ENCODE data around the gene SHISAL1.

The SHISAL1 gene

GRCh38 chr22:44202261-44202789 is 110.4 kb downstream of the SHISAL1 start:
- DNase-seq (no peak), ATAC-seq (no peak)
- no peak overlapping the region for H3K4me3 Mint-ChIP-seq
- no peaks in the 10 kb centered on the region for H3K27me3 Mint-ChIP-seq
- H3K9me3 Mint-ChIP-seq, result no peaks in the 10 kb centered on the region
- no peak overlapping the region for H3K27ac Mint-ChIP-seq
- peaks cover 31% of the 10 kb centered on the region for H3K4me1 Mint-ChIP-seq

GRCh38 chr22:44201665-44202064 is 111.1 kb downstream of the SHISAL1 start:
- Mint-ChIP-seq H3K4me3 (no peak overlapping the region), H3K9me3 (no peaks in the 10 kb centered on the region), H3K27ac (peak overlapping the region in 1 of 2 donors; percentile 34), H3K4me1 (peaks cover 31% of the 10 kb centered on the region), H3K27me3 (no peaks in the 10 kb centered on the region)
- ATAC-seq (no peak), DNase-seq (no peak)

GRCh38 chr22:44200855-44201550 is 111.7 kb downstream of the SHISAL1 start:
- ATAC-seq (no peak), DNase-seq (no peak)
- Mint-ChIP-seq H3K4me3 (no peak overlapping the region), H3K4me1 (peaks cover 31% of the 10 kb centered on the region), H3K27ac (peak overlapping the region; percentile 26 to 48), H3K27me3 (no peaks in the 10 kb centered on the region), H3K9me3 (no peaks in the 10 kb centered on the region)

GRCh38 chr22:44200451-44200850 is 112.3 kb downstream of the SHISAL1 start:
- no peak overlapping the region for H3K27ac Mint-ChIP-seq

GRCh38 chr22:44199866-44200265 is 112.9 kb downstream of the SHISAL1 start:
- ATAC-seq (no peak), DNase-seq (no peak)
- Mint-ChIP-seq H3K4me3 (no peak overlapping the region), H3K4me1 (peaks cover 36% of the 10 kb centered on the region), H3K27ac (peak overlapping the region in 1 of 2 donors; percentile 15), H3K9me3 (no peaks in the 10 kb centered on the region), H3K27me3 (no peaks in the 10 kb centered on the region)

More at GRCh38 chr22:44200451-44200850, 112.3 kb downstream of the SHISAL1 start:
- Mint-ChIP-seq H3K9me3 (no peaks in the 10 kb centered on the region), H3K27me3 (no peaks in the 10 kb centered on the region), H3K4me3 (no peak overlapping the region), H3K4me1 (peaks cover 31% of the 10 kb centered on the region)
- no peak for DNase-seq
- ATAC-seq, result no peak

- no peak for DNase-seq
- no peak overlapping the region for H3K4me3 Mint-ChIP-seq
- peak overlapping the region in 1 of 2 donors; percentile 15 for H3K27ac Mint-ChIP-seq
- no peak for ATAC-seq
- H3K4me1 Mint-ChIP-seq, result peaks cover 43% of the 10 kb centered on the region
- peaks cover 0 to 6% of the 10 kb centered on the region in 2 donors for H3K9me3 Mint-ChIP-seq
- H3K27me3 Mint-ChIP-seq, result no peaks in the 10 kb centered on the region
Observed at GRCh38 chr22:44199164-44199563, 113.6 kb downstream of the SHISAL1 start.

- H3K9me3 Mint-ChIP-seq, result peaks cover 0 to 10% of the 10 kb centered on the region in 2 donors
- ATAC-seq, result no peak
- H3K4me3 Mint-ChIP-seq, result no peak overlapping the region
- peaks cover 62% of the 10 kb centered on the region for H3K4me1 Mint-ChIP-seq
- no peak overlapping the region for H3K27ac Mint-ChIP-seq
- no peak for DNase-seq
- H3K27me3 Mint-ChIP-seq, result no peaks in the 10 kb centered on the region
Observed at GRCh38 chr22:44197271-44197670, 115.5 kb downstream of the SHISAL1 start.

GRCh38 chr22:44196731-44197131 is 116.0 kb downstream of the SHISAL1 start:
- H3K27me3 Mint-ChIP-seq, result no peaks in the 10 kb centered on the region
- no peak overlapping the region for H3K27ac Mint-ChIP-seq
- peaks cover 63% of the 10 kb centered on the region for H3K4me1 Mint-ChIP-seq
- ATAC-seq, result no peak
- H3K4me3 Mint-ChIP-seq, result no peak overlapping the region
- no peak for DNase-seq
- H3K9me3 Mint-ChIP-seq, result peaks cover 0 to 10% of the 10 kb centered on the region in 2 donors

GRCh38 chr22:44196241-44196640 is 116.5 kb downstream of the SHISAL1 start:
- peaks cover 66% of the 10 kb centered on the region for H3K4me1 Mint-ChIP-seq
- H3K27ac Mint-ChIP-seq, result no peak overlapping the region
- peaks cover 0 to 10% of the 10 kb centered on the region in 2 donors for H3K9me3 Mint-ChIP-seq

GRCh38 chr22:44195189-44195871 is 117.4 kb downstream of the SHISAL1 start:
- peaks cover 66% of the 10 kb centered on the region for H3K4me1 Mint-ChIP-seq
- no peak for DNase-seq
- no peak overlapping the region for H3K27ac Mint-ChIP-seq
- H3K9me3 Mint-ChIP-seq, result peaks cover 0 to 10% of the 10 kb centered on the region in 2 donors
- H3K27me3 Mint-ChIP-seq, result no peaks in the 10 kb centered on the region
- H3K4me3 Mint-ChIP-seq, result no peak overlapping the region
- no peak for ATAC-seq

More at GRCh38 chr22:44196241-44196640, 116.5 kb downstream of the SHISAL1 start:
- DNase-seq (no peak), ATAC-seq (no peak)
- no peaks in the 10 kb centered on the region for H3K27me3 Mint-ChIP-seq
- no peak overlapping the region for H3K4me3 Mint-ChIP-seq

- H3K27ac Mint-ChIP-seq, result no peak overlapping the region
- peaks cover 0 to 10% of the 10 kb centered on the region in 2 donors for H3K9me3 Mint-ChIP-seq
- ATAC-seq (no peak), DNase-seq (no peak)
- no peaks in the 10 kb centered on the region for H3K27me3 Mint-ChIP-seq
- H3K4me1 Mint-ChIP-seq, result peaks cover 60% of the 10 kb centered on the region
- H3K4me3 Mint-ChIP-seq, result no peak overlapping the region
Observed at GRCh38 chr22:44194569-44194968, 118.2 kb downstream of the SHISAL1 start.

Data from stimulated activated naive CD8-positive, alpha-beta T cell treated with anti-CD3 and anti-CD28 coated beads, Interleukin-15, amount 100 ng/mL, for 72 hours (primary cell).